ENCODE results near the gene SGCE. TPM values are rescaled to one million over a fixed set of nuclear protein-coding genes. Genes with fewer than 3 reads are reported as not detected.

The SGCE gene
- total and polyA plus RNA-seq, 9 of the 15 experiments (the other 6 are each of a cell fraction or from before 2014, with no cell fraction given): 0.09 to 0.46 (median 0.28) TPM; not detected in 5

- TF ChIP-seq CBFA2T2 (conservative IDR thresholded peaks at IDR 0.05) (no peak), ZNF274 (IDR thresholded peaks at IDR 0.05; ENCODE audit: borderline replicate concordance, low read depth, low read length) (no peak), TFAM (CRISPR knock-in tag; conservative IDR thresholded peaks at IDR 0.05) (no peak), RFX1 (IDR thresholded peaks at IDR 0.05) (no peak)
These were observed 20.5 kb upstream of the SGCE start (continued) for GRCh38 chr7:94676431-94676830.

- FAIRE-seq: no peak
- intact Hi-C loops (cut with micrococcal nuclease): no loop called here
- ATAC-seq: no peak
- H3K4me3 ChIP-seq: no peak overlapping the region
- H3K9me1 ChIP-seq (ENCODE audit: control insufficient read depth, insufficient read depth, low read length): no peaks in the 10 kb centered on the region
- BruUV-seq (replicated peaks): no TSS peak
- H3K79me2 ChIP-seq (ENCODE audit: control insufficient read depth, insufficient read depth, low read length): no peaks in the 10 kb centered on the region
- H3K27ac ChIP-seq (ENCODE audit: extremely low read depth, low read depth, low read length): no peak overlapping the region
- H3K4me1 ChIP-seq (replicated peaks in 1 of 2; ENCODE audit: control insufficient read depth in 2 of 2, insufficient read depth in 2 of 2, low read length in 2 of 2): no peaks in the 10 kb centered on the region
- H2AFZ ChIP-seq (ENCODE audit: low read depth, low read length): no peak overlapping the region
- no peaks in the 10 kb centered on the region for H4K20me1 ChIP-seq (replicated peaks; ENCODE audit: control insufficient read depth, insufficient read depth, low read length)
- POLR2A ChIA-PET: no interaction called here
- H3K9ac ChIP-seq (ENCODE audit: insufficient read depth in 1 of 2, low read depth in 2 of 2, low read length in 2 of 2): no peak overlapping the region
- H3K27me3 ChIP-seq (ENCODE audit: control insufficient read depth in 2 of 2, insufficient read depth in 2 of 2, low read length in 2 of 2): no peaks in the 10 kb centered on the region
- H3K36me3 ChIP-seq (ENCODE audit: control insufficient read depth, insufficient read depth, low read length): no peaks in the 10 kb centered on the region
- CTCF ChIA-PET (ENCODE audit: low intra/inter-chr PET ratio): no interaction called here
- WGBS (ENCODE audit: insufficient coverage, low coverage, missing lambda C conversion rate): 5% methylated on average over 8 of the region's 8 CpGs
- DNase-seq (ENCODE audit: extremely low read depth in 1 of 4, low spot score in 3 of 4): no peak
- in situ Hi-C loops (cut with MboI): no loop called here
- no peak for TF ChIP-seq CBFA2T3 (IDR thresholded peaks at IDR 0.05)
- no peak for TF ChIP-seq WHSC1 (IDR thresholded peaks at IDR 0.05; ENCODE audit: low read length)
- no peak for TF ChIP-seq JUNB (CRISPR knock-in tag; conservative IDR thresholded peaks at IDR 0.05)
- TF ChIP-seq L3MBTL2 (IDR thresholded peaks at IDR 0.05): no peak
- no peak for TF ChIP-seq ZNF280A (IDR thresholded peaks at IDR 0.05; ENCODE audit: low read depth, partially characterized antibody)
- no peak for TF ChIP-seq XRCC3 (IDR thresholded peaks at IDR 0.05)
- no peak overlapping the region for H3K4me2 ChIP-seq (ENCODE audit: insufficient read depth, low read length)
- no peaks in the 10 kb centered on the region for H3K9me3 ChIP-seq (replicated peaks; ENCODE audit: control insufficient read depth, insufficient read depth, low read depth, low read length)
These were observed 19.4 kb upstream of the SGCE start for GRCh38 chr7:94675356-94675755.
